ENCODE data around the gene STK11IP.

Gene STK11IP

GRCh38 chr2:219569041-219569440, 28.6 kb upstream of the STK11IP start:
- TF ChIP-seq, protein P1, sequence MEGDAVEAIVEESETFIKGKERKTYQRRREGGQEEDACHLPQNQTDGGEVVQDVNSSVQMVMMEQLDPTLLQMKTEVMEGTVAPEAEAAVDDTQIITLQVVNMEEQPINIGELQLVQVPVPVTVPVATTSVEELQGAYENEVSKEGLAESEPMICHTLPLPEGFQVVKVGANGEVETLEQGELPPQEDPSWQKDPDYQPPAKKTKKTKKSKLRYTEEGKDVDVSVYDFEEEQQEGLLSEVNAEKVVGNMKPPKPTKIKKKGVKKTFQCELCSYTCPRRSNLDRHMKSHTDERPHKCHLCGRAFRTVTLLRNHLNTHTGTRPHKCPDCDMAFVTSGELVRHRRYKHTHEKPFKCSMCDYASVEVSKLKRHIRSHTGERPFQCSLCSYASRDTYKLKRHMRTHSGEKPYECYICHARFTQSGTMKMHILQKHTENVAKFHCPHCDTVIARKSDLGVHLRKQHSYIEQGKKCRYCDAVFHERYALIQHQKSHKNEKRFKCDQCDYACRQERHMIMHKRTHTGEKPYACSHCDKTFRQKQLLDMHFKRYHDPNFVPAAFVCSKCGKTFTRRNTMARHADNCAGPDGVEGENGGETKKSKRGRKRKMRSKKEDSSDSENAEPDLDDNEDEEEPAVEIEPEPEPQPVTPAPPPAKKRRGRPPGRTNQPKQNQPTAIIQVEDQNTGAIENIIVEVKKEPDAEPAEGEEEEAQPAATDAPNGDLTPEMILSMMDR (IDR thresholded peaks at IDR 0.05; ENCODE audit: insufficient read depth, low read depth, low read length, missing control alignments), result no peak
- H3K4me3 ChIP-seq (ENCODE audit: low read depth, low read length), result no peak overlapping the region
- DNase-seq (ENCODE audit: low read depth), result no peak

DNA sequence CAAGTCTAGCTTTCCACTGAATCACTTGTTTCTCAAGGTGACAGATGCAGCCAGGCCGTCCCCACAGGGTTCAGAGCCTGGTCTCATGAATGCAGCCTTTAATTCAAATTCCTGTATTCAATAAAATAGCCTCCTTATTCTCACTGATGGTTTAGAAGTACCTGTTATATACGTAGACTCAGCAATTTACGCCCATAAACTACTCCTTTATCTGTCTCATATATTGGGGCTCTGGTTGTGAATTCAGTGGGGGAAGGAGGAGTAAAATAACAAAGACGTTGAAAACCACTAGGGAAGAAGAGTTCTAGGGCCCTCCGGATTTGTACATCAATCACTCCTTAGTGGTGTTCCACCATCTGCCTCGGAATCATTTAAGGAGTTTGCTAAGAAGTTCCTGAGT, 28.0 kb upstream of the STK11IP start:
- H3K4me3 ChIP-seq (ENCODE audit: low read depth, low read length), result no peak overlapping the region
- TF ChIP-seq, protein P1 (IDR thresholded peaks at IDR 0.05; ENCODE audit: insufficient read depth, low read depth, low read length, missing control alignments), result no peak
- no peak for DNase-seq (ENCODE audit: low read depth)

- TF ChIP-seq, protein P1 (IDR thresholded peaks at IDR 0.05; ENCODE audit: insufficient read depth, low read depth, low read length, missing control alignments), result no peak
- no peak for DNase-seq (ENCODE audit: low read depth)
Observed at GRCh38 chr2:219570194-219570923, 27.3 kb upstream of the STK11IP start.

DNA sequence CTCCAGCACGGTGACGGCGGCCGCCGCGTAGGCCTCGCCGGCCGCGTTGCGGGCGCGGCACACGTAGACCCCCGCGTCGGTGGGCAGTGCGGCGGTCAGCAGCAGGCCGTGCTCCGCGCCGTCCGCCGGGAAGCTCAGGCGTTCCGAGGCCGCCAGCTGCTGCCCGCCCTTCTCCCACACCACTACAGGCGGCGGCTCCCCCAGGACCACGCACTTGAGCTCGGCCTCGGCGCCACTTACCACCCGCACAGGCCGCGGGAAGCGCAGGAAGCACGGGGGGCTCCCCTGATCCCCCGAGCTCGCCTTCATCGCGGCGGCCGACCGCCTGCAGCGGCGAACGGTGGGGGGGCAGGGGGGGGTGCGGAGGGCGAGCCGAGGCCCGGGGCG, 26.7 kb upstream of the STK11IP start:
- TF ChIP-seq, protein P1 (IDR thresholded peaks at IDR 0.05; ENCODE audit: insufficient read depth, low read depth, low read length, missing control alignments), result no peak
- no peak overlapping the region for H3K4me3 ChIP-seq (ENCODE audit: low read depth, low read length)
- DNase-seq (ENCODE audit: low read depth), result no peak

More at GRCh38 chr2:219570194-219570923, 27.3 kb upstream of the STK11IP start:
- no peak overlapping the region for H3K4me3 ChIP-seq (ENCODE audit: low read depth, low read length)

DNA sequence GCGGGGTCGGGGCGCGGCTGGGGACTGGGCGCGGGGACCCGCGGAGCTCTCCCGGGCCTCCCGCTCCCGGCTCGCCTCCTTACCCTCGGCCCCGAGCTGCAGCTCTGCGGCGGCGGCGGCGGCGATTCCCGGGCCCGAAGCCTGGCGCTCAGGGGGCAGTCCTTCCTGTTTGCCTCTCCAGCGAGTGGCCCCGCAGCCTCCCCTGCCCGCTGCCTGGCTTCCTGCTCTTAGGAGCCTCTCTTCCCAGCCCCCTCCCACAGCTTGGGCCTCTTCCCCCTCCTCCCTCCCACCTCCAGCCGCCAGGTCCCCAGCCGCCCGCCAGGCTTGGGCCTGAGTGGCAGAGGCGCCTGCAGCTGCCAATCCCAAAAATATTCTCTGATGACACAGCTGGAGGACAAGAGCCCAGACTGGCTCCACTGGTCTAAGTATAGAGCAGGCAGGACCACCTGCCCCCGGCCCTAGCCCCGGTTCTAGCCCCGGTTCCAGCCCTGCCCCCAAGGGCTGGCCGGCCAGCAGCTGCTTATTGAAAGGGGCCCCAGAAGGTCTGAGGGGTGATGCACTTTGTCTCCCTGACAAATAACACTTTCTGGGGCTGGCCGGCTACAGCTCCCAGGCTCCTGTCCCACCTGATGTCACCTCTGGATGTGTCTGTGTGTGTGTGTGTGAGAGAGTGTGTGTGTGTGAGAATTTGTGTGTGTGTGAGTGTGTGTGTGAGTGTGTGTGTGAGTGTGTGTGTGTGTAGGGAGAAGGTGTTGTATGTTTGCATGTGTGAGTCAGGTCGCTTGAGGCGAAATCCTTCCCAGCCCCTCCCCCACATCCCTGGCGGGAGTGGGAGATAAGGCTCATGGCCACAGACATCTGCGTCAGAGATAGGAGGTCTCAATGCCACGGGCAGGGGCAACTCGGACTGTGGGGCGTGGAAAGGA, 26.1 kb upstream of the STK11IP start, which contains the start of gene OBSL1:
Gene OBSL1, minus strand, starts transcription at position 229 of the 926 bp plus-strand sequence. CDS start 307 bp downstream, outside the sequence.
- TF ChIP-seq, protein P1 (IDR thresholded peaks at IDR 0.05; ENCODE audit: insufficient read depth, low read depth, low read length, missing control alignments), result no peak
- no peak within 1 kb of the TSS for H3K4me3 ChIP-seq (ENCODE audit: low read depth, low read length)
- no peak for DNase-seq (ENCODE audit: low read depth)

GRCh38 chr2:219572237-219573001, 25.2 kb upstream of the STK11IP start, which contains the start of gene INHA:
Gene INHA (plus strand): TSS chr2:219572310. CDS start chr2:219572375, 65 bp downstream.
- no peak for DNase-seq (ENCODE audit: low read depth)
- H3K4me3 ChIP-seq (ENCODE audit: low read depth, low read length), result no peak within 1 kb of the TSS
- TF ChIP-seq, protein P1 (IDR thresholded peaks at IDR 0.05; ENCODE audit: insufficient read depth, low read depth, low read length, missing control alignments), result no peak

All from GM12865 (cell line).